Fibroblast of peridontal ligament (primary cell): ENCODE results near the gene RHOT2.
A peak's percentile ranks its signal among the peaks of the same experiment; 100 is the strongest.

ENCODE experiments used
- DNase-seq: peaks from one replicate; pipeline ENCODE4 v3.0.0-alpha.2; 2010; ENCODE audit errors: extremely low read depth

RHOT2 gene

DNA sequence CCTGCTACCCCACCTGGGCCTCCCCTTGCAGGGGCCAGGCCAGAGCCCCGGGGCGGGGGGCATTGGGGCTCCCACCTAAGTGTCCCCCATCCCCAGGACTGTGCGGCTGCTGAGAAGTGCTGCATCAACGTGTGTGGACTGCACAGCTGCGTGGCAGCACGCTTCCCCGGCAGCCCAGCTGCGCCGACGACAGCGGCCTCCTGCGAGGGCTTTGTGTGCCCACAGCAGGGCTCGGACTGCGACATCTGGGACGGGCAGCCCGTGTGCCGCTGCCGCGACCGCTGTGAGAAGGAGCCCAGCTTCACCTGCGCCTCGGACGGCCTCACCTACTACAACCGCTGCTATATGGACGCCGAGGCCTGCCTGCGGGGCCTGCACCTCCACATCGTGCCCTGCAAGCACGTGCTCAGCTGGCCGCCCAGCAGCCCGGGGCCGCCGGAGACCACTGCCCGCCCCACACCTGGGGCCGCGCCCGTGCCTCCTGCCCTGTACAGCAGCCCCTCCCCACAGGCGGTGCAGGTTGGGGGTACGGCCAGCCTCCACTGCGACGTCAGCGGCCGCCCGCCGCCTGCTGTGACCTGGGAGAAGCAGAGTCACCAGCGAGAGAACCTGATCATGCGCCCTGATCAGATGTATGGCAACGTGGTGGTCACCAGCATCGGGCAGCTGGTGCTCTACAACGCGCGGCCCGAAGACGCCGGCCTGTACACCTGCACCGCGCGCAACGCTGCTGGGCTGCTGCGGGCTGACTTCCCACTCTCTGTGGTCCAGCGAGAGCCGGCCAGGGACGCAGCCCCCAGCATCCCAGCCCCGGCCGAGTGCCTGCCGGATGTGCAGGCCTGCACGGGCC lies 35.2 kb upstream of the RHOT2 start:
- no peak for DNase-seq

DNA sequence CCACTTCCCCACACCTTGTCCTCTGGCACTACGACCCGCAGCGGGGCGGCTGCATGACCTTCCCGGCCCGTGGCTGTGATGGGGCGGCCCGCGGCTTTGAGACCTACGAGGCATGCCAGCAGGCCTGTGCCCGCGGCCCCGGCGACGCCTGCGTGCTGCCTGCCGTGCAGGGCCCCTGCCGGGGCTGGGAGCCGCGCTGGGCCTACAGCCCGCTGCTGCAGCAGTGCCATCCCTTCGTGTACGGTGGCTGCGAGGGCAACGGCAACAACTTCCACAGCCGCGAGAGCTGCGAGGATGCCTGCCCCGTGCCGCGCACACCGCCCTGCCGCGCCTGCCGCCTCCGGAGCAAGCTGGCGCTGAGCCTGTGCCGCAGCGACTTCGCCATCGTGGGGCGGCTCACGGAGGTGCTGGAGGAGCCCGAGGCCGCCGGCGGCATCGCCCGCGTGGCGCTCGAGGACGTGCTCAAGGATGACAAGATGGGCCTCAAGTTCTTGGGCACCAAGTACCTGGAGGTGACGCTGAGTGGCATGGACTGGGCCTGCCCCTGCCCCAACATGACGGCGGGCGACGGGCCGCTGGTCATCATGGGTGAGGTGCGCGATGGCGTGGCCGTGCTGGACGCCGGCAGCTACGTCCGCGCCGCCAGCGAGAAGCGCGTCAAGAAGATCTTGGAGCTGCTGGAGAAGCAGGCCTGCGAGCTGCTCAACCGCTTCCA lies 34.4 kb upstream of the RHOT2 start:
- no peak for DNase-seq

DNA sequence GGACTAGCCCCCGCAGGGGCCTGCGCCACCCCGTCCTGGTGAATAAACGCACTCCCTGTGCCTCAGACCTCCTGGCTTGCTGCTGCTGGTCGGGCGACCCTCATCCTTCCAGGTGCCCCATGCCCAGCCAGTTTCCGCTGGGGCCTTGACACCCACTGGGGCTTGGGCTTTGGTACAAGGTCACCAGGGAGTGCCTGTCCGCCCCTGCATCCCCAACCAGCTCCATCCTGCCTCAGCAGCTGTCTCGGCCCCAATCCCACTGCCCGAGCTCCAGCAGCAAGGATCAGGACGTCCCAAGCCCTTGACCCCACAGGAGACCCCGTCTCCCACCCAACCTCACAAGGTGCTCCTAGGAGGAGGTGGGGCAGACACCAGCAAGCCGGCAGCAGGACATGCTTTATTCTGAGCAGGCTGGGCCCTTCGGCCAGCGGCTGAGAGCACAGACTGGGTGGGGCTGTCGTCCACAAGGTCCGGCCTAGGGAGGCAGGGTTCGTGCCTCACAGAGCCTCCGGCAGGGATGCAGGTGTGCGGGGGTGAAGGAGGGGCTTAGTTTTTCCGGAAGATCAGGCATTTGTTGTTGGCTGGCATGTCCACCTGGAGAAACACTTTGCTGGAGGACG lies 33.8 kb upstream of the RHOT2 start:
- DNase-seq = no peak

DNA sequence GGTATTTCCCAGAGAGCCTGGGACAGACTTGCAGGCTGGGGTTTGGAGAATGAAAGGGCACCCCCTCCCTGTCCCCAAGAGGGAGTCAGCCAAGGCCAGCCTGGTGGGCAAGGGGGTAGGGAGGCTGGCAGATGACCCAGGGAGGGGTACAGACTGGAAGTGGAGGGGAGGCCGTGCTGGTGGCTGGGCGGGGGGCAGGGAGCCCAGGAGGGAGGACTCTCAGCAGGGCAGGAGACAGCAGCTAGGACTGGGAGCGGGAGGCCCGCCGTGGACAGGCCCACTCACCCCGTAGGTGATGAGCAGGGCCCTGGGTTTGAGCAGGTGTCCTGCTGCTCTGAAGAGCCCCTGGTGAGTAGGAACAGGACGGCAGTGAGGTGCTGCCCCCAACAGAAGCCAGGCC lies 32.9 kb upstream of the RHOT2 start:
- DNase-seq = no peak

DNA sequence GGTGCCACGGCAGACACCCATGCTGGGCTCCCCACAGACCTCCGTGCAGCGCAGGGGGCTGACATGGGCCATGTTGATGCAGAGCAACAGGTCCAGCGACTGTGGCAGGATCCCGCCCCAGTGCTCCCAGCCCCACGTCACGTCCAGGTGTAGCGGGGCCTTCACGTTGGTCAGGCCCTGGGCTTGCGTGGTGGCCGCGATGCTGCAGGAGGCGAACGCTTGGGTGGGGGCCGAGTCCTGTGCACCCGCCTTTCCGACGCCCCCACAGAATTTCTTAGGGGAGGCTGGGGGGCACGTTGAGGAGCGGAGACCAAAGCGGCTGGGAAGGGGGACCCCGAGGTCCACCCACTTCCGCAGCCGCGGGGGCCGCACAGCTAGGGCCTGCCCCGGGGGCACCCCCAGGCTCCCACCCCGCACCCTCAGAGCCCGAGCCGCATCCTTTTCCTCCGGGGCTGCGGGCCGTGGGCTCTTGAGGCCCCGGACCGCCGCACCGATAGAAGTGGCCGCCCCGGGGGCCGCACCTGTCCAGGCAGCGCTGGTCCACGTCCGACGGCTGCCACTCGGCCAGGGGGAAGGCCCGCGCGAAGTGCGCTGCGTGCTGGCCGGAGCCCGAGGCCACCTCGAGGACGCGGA lies 32.2 kb upstream of the RHOT2 start:
- no peak for DNase-seq

DNA sequence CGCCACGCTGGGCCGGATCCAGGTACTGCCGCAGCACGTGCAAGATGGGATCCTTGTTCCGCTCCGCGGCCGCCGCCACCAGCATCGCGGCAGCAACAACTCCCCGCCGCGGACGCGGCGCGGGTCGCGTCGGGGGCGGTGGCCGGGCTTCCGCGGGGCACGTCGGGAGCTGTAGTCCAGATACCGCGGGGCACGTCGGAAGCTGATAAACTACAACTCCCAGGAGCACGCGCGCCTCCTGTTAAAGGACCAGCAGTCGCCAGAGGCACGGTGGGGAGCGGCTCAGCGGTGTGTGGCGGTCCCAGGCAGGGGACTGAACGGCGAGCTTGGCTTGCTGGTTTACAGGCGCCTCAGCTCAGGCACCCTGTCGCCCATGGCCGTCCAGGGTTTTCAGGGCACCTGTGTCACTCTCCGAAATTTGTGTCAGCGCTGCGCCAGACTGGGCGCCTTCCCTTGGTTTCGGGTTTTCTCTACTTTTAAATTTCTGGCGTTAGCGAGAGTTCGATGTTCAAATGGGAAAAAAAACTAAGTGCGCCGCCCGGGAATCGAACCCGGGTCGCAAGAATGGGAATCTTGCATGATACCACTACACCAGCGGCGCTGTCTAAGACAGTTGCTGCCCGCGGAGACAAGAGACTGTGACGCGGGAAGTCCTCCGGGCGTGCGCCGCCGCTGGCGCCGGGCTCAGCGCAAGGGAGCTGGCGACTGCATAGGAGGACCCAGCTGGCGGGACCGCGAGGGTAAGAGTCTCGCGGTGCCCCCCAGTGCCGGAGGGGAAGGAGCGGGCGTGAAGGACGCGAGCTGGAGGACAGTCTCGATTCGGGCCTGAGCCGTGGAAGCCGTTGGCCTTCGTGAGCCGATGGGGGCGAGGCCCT lies 31.5 kb upstream of the RHOT2 start, which contains the start of gene METTL26:
METTL26 (minus strand) TSS at position 100 of the 875 bp plus-strand sequence; CDS start at position 85, 15 bp downstream.
- DNase-seq = peak; percentile 91

DNA sequence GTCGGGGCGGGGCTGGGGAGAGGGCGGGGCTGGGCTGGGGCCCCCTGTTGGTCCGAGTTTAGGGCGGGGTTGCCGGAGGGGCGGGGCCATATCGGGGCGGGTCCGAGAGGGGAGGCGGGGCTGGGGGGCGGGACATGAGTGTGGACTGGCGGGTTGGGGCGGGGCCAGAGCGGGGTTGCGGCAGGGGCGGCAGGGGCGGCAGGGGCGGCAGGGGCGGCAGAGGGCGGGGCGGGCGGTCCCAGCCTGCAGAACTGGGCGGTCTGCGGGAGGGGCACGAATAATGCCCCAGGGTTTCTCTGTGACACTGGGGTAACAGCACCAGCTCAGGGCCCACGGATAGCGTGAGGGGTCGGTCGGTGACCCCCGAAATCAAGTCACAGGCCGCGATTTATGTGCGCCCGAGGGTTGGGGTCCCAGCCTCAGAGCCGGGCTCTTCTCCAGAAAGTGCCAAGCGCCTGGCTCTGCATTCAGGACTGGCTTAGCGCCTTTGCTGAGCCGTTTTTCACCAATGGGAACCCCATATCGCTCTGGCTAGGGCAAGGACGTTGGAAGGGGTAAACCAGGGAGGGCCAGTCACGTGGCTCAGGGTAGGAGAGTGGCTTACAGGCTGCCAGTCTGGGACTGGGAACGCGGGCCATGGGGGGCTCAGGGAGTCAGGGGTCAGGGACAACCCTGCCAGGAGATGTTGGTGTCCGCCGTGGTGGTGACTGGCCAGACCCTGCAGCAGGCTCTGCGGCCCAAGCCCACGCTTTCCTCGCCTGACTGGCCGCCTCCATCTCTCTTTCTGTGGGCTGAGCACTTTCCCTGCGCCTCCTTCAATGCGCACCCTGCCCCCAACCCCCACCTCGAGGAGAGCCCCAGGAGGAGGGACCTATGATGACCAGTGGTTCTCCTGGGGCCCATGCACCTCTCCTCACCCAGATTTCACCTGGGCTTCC lies 30.6 kb upstream of the RHOT2 start:
- DNase-seq = peak; percentile 82

DNA sequence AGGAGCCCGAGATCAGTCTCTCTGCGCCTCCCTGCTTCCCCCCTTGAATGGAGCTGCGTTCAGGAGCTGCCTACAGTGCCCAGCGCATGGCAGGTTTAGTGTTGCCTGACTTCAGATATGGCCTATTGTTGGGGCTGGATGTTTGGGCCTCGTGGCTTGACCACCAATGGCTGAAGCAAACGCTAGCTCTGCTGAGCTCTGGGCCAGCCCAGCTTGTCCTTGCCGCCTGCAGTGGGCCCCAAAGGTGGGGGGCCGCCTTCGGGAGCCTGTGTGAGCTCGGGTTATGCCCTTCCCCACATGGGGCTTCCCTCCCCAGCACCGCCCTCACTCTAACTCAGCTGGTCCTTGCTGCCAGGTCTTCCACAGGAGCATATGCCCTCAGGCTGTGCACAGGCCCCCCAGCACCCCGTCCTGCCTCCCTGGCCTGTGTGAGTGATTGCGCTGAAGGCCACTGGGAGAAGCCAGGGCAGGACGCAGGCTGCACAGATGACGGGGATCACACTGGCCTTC lies 29.8 kb upstream of the RHOT2 start:
- no peak for DNase-seq

DNA sequence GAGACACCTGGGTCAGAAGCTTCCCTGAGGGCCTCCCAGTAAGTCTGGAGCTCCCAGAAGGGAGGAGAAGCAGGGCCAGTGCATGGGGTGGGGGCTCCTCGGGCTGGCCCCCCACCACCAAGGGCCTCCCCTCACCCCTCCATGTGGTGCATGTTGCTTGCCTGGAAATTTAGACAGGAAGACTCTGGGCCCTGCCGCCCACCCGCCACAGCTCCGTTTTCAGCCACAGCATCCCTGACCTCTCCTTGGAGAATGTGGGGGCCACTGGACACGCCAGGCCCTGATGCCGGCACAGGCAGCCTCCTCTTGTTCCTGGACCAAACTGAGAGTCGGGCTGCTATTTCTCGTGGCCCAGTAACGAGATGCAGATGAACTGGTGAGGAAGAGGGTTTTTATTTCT lies 29.1 kb upstream of the RHOT2 start:
- DNase-seq = no peak

DNA sequence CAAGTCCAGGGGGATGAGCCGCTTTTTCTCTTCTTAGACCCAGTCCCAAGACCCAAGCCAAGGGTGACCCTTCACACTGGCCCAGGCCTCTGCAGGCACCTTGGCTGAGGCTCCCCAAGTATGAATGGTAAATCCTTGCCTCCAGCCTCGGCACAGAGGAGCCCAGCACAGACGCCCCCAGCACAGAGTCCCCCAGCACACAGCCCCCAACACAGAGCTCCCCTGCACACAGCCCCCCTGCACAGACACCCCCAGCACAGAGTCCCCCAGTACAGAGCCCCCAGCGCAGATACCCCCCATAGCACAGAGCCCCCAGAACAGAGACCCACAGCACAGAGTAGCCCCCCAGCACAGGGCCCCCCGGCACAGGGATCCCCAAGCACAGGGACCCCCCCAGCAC lies 27.3 kb upstream of the RHOT2 start:
- no peak for DNase-seq

DNA sequence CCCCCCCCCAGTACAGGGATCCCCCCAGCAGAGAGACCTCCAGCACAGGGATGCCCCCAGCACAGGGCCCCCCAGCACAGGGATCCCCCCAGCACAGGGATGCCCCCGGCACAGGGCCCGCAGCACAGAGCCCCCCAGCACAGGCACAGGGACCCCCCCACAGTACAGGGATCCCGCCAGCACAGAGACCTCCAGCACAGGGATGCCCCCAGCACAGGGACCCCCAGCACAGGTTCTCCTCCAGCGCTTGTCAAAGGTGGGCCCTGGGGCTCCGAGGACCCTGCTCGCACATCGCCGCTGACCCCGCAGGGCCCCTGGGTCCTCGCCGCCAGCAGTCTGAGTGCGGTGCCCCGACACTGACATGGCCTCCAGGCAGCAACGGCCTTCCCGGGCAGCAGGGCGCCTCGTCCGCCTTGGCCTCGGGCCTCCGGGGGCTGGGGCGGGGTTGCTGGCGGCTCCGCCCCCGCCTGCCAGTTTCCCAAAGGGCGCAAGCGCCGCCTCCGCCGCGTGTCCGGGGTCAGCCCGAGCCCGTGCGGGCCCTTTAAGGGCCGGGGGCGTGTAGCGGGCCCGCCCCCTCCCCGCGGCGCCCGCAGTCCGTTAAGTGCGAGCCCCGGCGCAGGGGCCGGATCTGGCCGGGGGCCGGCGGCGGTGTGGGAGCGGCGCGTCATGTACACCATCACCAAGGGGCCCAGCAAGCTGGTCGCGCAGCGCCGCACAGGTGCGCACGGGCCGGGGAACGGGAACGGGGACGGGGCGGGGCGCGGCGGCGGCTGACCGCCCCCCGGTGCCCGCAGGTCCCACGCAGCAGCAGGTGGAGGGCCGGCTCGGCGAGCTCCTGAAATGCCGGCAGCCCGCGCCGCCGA lies 26.4 kb upstream of the RHOT2 start, which contains the start of gene MCRIP2:
MCRIP2 (plus strand) TSS at position 503 of the 863 bp plus-strand sequence; CDS start at position 667, 164 bp downstream.
- DNase-seq = peak; percentile 60

DNA sequence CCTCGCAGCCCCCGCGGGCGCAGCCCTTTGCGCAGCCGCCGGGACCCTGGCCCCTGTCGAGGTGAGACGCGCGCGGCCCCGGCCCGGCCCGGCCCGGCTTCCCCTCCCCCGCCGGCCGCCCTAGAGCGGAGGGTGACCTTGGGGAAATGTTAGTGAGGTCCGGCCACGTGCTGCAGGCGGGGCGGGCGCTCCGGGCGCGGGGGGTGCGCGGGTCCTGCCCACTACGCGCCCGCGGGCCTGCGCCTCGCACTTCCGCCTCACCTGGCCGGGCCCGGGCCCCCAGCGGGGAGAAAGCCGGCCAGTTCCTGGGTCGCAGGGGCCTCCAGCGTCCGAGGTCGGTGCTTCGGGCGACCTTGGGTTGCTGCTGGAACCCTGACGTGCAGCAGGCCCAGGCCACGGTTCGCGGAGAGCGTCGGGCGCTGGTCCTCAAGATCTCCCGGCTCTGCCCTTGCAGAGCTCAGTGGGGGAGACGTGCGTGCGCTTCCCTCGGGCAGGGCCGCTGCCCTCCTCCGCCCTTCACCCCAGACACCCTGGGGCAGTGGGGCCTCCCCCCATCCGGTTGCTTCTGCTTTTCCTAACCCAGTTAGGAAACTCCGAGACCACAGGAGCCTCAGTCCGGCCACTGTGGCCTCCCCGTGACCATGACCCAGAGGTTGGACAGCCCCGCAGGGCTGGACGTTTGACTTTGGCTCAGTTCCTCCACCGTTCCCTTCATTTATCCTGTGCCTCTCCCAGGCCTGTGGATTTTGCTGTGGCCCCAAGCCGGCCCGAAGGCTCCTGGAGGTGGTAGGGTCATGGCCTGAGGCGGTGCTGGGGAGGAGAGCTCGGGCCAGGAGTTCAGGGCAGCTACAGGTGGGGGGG lies 25.5 kb upstream of the RHOT2 start:
- no peak for DNase-seq

DNA sequence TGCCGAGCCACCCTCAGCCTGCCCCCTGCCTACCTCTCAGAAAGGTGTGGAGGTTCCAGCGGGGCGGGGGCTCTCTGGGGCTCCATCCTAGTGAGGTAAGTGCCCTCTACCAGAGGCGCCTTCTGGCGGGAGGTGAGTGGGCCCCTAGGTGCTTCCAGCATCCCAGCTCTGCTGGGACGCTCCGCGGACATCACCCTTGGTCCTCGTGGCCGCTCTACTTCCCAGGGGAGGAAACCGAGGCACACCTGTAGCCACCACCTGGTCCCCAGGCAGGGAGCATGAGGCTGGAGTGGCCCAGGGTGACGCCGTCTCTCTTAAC lies 24.9 kb upstream of the RHOT2 start:
- no peak for DNase-seq

DNA sequence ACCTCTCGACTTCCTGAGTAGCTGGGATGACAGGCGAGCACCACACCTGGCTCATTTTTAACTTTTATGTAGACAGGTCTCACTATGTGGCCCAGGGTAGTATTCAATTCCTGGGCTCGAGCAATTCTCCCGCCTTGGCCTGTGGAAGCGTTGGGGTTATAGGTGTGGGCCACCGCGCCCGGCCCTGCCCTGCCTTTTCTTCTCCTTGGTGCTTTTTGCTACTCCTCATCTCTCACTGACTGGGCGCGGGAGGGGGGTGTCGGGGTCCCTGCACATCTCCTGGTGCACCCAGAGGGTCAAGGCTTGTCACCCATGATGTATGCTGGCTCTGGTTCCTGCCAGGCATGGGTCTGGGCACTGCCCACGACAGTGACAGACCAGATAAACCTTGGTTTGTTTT lies 23.4 kb upstream of the RHOT2 start:
- DNase-seq = no peak

DNA sequence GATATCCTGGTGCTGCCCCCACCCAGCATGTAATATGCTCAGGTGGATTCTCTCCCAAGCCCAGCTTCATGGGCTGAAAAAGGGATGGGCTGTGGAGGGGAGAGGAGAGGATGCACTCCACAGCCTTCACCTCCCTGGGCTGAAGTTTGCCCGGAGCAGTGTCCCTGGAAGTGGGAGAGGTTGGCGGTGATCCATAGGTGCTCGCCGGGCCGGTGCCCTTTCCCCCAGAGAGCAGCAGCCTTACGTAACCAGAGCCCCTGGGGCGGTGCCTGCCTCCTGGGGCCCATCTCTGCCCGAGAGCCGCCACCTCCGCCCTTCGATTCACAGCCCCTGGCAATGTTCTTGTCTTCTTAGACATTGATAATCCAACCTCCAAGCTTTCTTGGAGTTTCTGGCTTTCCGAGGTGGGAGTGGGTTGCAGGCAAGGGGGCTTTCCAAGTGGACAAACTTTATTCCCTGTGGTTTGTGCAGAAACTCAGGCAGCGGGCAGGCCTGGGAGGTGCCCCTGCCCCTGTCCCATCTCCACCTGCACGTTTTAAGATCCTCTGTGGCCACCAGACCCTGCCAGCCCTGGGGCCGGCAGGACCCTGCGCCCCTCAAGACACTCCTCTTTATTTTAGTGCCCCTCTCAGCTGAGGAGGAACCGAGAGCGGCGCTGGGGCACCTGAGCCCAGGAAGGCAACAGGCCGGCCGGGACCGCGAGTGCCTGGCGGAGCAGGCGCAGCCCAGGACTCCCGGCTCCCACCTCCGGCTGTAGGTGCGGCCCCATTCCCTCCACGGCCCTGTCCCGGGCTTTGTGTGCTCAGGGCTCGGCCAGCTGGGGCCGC lies 21.9 kb upstream of the RHOT2 start:
- no peak for DNase-seq

DNA sequence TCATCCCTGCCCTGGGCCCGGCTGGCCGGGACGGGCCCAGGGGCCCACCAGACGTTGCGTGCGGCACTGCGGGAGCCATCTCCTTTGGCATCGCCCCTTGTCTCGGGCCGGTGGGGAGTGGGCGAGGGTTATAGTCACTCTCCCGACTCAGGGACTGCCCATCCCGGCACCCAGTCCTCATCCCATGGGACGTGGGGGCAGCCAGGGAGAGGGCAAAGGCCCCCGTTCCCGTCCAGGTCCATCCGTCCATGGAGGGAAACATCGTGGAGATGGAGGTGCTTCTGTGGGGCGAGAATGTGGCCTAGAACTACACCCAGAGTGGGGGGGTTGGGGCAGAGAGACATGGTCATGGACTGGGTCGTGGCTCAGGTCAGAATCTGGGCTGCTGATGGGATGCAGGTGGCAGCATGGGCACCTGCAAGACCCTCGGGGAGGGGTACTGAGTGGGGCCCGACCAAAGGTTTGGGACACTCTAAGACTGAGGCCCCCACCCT lies 21.2 kb upstream of the RHOT2 start:
- no peak for DNase-seq
